C4-2B (cell line): ENCODE data around the gene GALNT1.

Source experiments
- H3K27ac ChIP-seq: fragments of 450-650 bp; 2 replicates; pipeline ENCODE4 v1.5.1; 2017
- CTCF ChIP-seq: fragments of 450-650 bp; conservative IDR thresholded peaks from 2 replicates; pipeline ENCODE4 v1.5.1; 2017; ENCODE audit warnings: mild to moderate bottlenecking
- ZFX ChIP-seq: fragments of 450-650 bp; IDR thresholded peaks from 2 replicates; pipeline ENCODE4 v1.6.1; 2017

Gene GALNT1

DNA sequence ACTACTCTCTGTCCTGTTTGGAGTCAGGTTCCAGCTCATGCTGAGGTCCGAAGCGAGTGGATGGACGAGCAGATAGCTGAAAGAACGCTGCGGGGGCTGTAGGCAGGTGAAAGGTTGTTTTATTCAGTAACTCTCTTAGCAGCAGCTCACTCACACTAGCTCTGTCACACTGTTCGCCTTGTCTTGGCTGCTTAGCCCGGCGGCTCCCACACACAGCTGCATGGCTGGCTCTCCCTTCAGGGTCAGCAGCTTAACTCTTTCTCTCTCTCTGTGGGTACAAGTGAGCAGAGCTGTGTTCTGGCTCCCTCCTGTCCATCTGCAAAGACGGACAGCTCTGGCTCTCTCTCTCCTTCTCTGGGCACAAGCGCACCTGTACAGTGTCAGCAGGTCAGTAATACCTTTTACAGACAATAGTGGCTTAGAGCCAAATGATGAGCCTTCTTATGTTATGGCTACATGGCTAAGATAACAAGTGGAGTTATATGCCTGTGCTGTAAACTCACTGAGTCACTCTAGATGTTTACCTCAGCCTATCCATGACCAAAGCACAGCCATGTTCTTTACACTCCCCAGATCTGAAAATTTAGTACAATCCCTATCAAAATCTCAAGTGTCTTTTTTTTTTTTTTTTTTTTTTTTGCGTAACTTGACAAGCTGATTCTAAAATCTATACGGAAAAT, 149.3 kb downstream of the GALNT1 start:
- TF ChIP-seq ZFX (no peak), CTCF (no peak)
- H3K27ac ChIP-seq: no peak overlapping the region

- no peak overlapping the region for H3K27ac ChIP-seq
- TF ChIP-seq CTCF: no peak
- TF ChIP-seq ZFX: no peak
Observed at GRCh38 chr18:35731701-35732100, 150.2 kb downstream of the GALNT1 start.

- H3K27ac ChIP-seq: no peak overlapping the region
- no peak for TF ChIP-seq ZFX
- no peak for TF ChIP-seq CTCF
Observed at GRCh38 chr18:35732162-35732561, 150.6 kb downstream of the GALNT1 start.

DNA sequence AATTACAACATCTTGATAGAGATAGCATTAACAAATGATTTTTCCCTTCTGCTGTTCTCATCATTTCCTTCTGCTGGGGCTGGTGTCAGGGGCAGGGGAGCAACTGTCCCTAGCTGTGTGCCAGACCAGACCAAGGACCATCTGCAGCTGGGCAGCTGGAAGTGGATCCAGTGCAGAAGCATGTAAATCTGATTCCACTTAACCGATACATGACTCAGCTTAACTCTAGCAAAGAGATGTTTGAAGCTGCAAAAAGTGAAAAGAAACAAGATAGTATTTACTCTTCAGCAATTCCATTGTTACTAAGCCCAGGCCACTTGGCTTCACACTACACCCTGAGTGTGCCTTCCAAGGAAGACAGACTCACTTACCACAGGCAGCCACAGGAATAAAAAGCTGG, 151.1 kb downstream of the GALNT1 start:
- no peak overlapping the region for H3K27ac ChIP-seq
- TF ChIP-seq CTCF: no peak

DNA sequence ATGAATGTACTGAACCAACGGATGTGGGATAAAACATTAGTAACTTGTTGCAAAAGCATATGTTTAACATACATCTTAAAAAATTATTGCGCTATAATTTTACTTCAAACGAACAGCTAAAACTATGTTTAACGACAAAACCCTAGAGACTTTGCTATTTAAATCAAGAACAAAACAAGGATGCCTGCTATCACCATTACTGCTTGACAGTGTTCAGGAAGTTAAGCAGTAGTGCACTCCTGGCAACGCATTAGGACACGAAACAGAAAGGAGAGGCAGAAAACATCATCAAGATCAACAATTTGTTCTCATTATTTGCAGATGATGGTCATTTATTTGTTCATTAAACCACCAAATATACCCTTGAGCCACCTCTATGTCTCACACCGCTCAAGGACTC, 151.9 kb downstream of the GALNT1 start:
- no peak for TF ChIP-seq ZFX
- no peak for TF ChIP-seq CTCF
- H3K27ac ChIP-seq: no peak overlapping the region

DNA sequence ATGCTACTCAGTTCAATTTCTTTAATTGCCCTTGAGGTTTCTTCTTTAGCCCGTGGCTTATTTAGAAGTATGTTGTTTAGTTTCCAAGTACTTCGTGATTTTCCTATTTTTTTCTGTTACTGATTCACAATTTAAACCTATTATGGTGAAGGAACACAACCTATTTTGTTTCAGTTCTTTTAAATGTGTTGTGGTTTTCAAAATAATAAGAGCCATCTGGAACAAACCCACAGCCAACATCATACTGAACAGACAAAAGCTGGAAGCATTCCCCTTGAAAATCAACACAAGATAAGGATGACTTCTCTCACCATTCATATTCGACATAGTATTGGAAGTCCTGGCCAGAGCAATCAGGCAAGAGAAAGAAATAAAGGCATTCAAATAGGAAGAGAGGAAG, 155.2 kb downstream of the GALNT1 start:
- no peak overlapping the region for H3K27ac ChIP-seq
- TF ChIP-seq ZFX (no peak), CTCF (no peak)

GRCh38 chr18:35739778-35740177, 158.2 kb downstream of the GALNT1 start:
- no peak overlapping the region for H3K27ac ChIP-seq
- TF ChIP-seq CTCF: no peak
- TF ChIP-seq ZFX: no peak
